BE2C (cell line): ENCODE results near the gene C1QL1.

Experiments
- DNase-seq: peaks from one replicate; pipeline ENCODE4 v3.0.0-alpha.2; 2020
- H3K27me3 ChIP-seq: fragments of 250-450 bp; sonication (Bioruptor Pico); 2 replicates; pipeline ENCODE4 v1.5.1; 2020; ENCODE audit warnings: mild to moderate bottlenecking
- H3K36me3 ChIP-seq: fragments of 250-450 bp; sonication (Bioruptor Pico); 2 replicates; pipeline ENCODE4 v1.5.1; 2020; ENCODE audit warnings: mild to moderate bottlenecking
- H3K4me1 ChIP-seq: fragments of 250-450 bp; sonication (Bioruptor Pico); 2 replicates; pipeline ENCODE4 v1.5.1; 2020
- H3K4me3 ChIP-seq: 2 replicates; pipeline ENCODE4 v1.5.1; 2011; ENCODE audit warnings: low read depth, low read length
- H3K9me3 ChIP-seq: fragments of 250-450 bp; sonication (Bioruptor Pico); 2 replicates; pipeline ENCODE4 v1.5.1; 2020
- CTCF ChIP-seq: IDR thresholded peaks from 2 replicates; pipeline ENCODE4 v1.5.1; 2012; ENCODE audit warnings: mild to moderate bottlenecking, low read depth, low read length

The C1QL1 gene

GRCh38 chr17:45009676-45010467, 41.8 kb upstream of the C1QL1 start:
- TF ChIP-seq CTCF: no peak
- Histone ChIP-seq H3K27me3 (no peaks in the 10 kb centered on the region), H3K9me3 (no peaks in the 10 kb centered on the region), H3K4me3 (no peak overlapping the region), H3K36me3 (no peaks in the 10 kb centered on the region), H3K4me1 (peaks cover 22% of the 10 kb centered on the region)
- DNase-seq: no peak

- Histone ChIP-seq H3K9me3 (no peaks in the 10 kb centered on the region), H3K4me3 (no peak overlapping the region), H3K27me3 (no peaks in the 10 kb centered on the region), H3K4me1 (peaks cover 27% of the 10 kb centered on the region), H3K36me3 (no peaks in the 10 kb centered on the region)
- no peak for DNase-seq
- TF ChIP-seq CTCF: no peak
Observed at GRCh38 chr17:45008216-45008615, 40.1 kb upstream of the C1QL1 start.

DNA sequence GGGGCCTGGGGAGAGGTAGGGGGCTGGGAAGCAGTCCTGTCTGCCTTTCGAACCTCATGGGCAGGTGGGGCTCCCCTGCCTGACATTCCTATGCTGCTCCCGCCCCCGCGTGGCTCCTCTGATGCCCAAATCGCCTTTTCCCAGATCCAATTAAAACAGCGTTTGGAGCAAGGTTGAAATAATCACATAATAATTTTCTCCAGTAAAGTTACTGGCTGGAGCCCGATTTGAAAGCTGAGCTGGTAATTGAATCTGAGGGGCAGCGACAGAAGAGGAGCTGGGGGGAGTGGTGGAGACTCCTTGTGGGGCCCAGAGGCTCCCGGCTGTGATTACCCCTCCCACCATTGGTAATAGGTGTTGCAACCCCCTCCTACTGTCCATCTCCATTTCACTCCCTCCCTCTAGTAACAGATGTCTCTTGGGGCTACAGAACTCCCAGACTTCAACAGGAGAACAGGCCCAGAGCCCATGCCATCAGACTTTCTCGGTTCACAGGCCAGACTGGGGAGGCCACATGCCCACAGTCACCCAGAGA, 38.9 kb upstream of the C1QL1 start:
- no peak for DNase-seq
- H3K9me3 ChIP-seq: no peaks in the 10 kb centered on the region
- peaks cover 23% of the 10 kb centered on the region for H3K4me1 ChIP-seq
- TF ChIP-seq CTCF: no peak
- H3K4me3 ChIP-seq: no peak overlapping the region
- no peaks in the 10 kb centered on the region for H3K36me3 ChIP-seq
- H3K27me3 ChIP-seq: no peaks in the 10 kb centered on the region

- H3K36me3 ChIP-seq: no peaks in the 10 kb centered on the region
- TF ChIP-seq CTCF: no peak
- peaks cover 23% of the 10 kb centered on the region for H3K4me1 ChIP-seq
- DNase-seq: no peak
- H3K27me3 ChIP-seq: no peaks in the 10 kb centered on the region
- no peaks in the 10 kb centered on the region for H3K9me3 ChIP-seq
- H3K4me3 ChIP-seq: no peak overlapping the region
Observed at GRCh38 chr17:45005700-45006099, 37.6 kb upstream of the C1QL1 start.

DNA sequence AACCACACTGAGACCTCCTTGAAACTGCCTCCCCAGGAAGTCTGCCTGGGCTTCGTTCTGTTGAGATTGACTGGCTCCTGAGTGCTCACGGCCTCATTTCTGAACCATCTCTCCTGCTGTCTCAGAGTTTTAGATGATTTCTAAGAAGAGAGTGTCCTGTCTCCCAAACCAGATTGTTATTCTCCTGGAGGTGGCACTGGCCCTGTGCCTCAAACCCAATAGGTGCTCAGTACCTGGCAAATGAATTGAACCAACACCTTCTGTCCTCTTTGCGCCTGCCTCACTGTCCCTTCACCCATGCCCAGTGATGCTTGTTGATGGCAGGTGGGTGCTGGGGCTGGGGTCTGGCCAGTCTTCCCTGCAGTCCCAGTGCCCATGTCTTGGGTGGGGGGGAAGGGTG, 36.3 kb upstream of the C1QL1 start:
- DNase-seq: no peak
- H3K27me3 ChIP-seq: no peaks in the 10 kb centered on the region
- H3K9me3 ChIP-seq: no peaks in the 10 kb centered on the region
- H3K4me3 ChIP-seq: no peak overlapping the region
- H3K4me1 ChIP-seq: peaks cover 17% of the 10 kb centered on the region
- H3K36me3 ChIP-seq: no peaks in the 10 kb centered on the region
- TF ChIP-seq CTCF: no peak

DNA sequence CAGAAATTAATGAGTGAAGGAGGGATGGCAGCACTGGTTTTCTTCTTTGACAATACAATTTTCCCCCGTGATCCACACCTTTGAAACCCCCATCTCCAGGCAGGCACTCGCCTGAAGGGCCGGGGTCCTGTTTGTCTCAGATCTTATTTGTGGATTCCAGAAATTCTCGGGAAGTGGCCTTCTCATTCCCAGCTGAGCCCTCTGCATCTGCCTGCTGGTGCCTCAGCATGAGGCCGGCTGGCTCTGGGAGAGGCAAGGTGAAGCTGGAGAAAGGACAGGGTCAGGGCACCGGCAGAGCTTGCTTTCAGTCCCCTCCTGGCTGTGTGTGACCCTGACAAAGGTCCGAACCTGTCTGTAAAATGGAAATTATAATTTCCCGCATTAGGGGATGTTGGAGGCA, 35.8 kb upstream of the C1QL1 start:
- Histone ChIP-seq H3K9me3 (no peaks in the 10 kb centered on the region), H3K4me1 (peaks cover 17% of the 10 kb centered on the region), H3K4me3 (no peak overlapping the region), H3K36me3 (no peaks in the 10 kb centered on the region), H3K27me3 (no peaks in the 10 kb centered on the region)
- TF ChIP-seq CTCF: no peak
- no peak for DNase-seq
